Activated naive CD4-positive, alpha-beta T cell treated with anti-CD3 and anti-CD28 coated beads, Interleukin-2, amount 10 ng/mL, durations not matched to agents 5 hours and 36 hours (primary cell): ENCODE measurements around the gene TSPAN12. TPM values are rescaled to one million over a fixed set of nuclear protein-coding genes. Genes with fewer than 3 reads are reported as not detected.

Source experiments
- total RNA-seq, 2 experiments: library from RNA; stranded (reverse); gene quantifications; one replicate each; pipeline ENCODE4 v1.2.3, GENCODE V29; 2021

The TSPAN12 gene
- total RNA-seq = not detected

GRCh38 chr7:120857588-120858573 lies at the start of gene TSPAN12:
Gene TSPAN12 (minus strand): TSS chr7:120858144. CDS start chr7:120856763, 1,381 bp downstream.

Other genes starting within 250 kb of the TSPAN12 start
- 10 to 100 TPM; 22.2 to 22.6 TPM for gene ING3, start 92.6 kb upstream of the TSPAN12 start, total RNA-seq
- gene CPED1, start 130.6 kb upstream of the TSPAN12 start, total RNA-seq = not detected